ENCODE data around the gene DOCK2. TPM values are rescaled to one million over a fixed set of nuclear protein-coding genes. Genes with fewer than 3 reads are reported as not detected.
A peak's percentile ranks its signal among the peaks of the same experiment; 100 is the strongest.

The DOCK2 gene
- total RNA-seq, 2 donors from 2014 or later, result 32.1 to 40.3 TPM

DNA sequence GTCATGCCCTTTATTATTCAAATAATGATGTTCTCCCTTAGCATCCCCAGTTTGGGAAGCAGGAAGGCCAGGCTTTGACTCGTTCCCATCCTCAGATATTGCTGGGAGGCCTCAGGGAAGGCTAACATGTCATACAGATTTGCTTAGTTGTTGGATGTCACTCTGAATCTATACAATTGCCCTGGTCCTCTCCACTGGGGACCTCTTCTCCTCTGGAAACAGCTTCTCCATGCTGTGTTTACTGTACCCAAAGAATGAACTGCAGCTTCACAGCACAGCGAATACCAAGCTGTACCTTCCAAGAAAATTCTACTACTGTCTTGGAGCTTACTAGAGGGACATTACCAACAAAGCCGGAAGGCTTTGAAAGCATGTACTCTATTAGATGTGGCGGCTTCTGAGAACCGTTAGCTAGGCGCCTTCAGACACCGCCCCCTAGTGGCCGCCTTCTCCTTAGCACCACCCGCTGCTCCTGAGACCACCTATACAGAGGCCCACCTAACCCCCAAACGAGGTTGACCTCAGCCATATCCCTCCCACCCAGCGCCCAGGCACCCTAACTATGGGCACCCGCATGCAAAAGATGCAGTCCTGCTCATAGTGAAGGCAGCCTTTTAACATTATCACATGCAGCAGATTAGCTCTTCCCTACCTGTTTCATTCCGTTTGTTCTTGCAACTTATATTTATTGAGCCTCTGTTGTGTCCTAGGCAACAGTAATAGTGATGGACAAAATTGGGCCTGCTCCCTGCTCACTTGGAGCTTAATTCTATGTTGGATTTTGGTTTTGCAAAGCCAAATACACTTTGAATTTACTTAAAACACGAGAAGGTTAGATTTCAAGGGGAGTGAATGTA is 433.7 kb downstream of the DOCK2 start:
- Histone ChIP-seq H3K27ac (no peak overlapping the region), H3K4me3 (no peak overlapping the region), H3K4me1 (ENCODE audit: control insufficient read depth in 1 of 2, low read depth in 2 of 2) (no peaks in the 10 kb centered on the region), H3K36me3 (no peaks in the 10 kb centered on the region), H3K27me3 (replicated peaks; ENCODE audit: insufficient read depth) (no peaks in the 10 kb centered on the region), H3K9me3 (no peaks in the 10 kb centered on the region)
- ATAC-seq (ENCODE audit: insufficient number of reproducible peaks, low FRiP score, low read depth) (no peak), DNase-seq (ENCODE audit: low spot score) (no peak)
- TF ChIP-seq, protein P1, sequence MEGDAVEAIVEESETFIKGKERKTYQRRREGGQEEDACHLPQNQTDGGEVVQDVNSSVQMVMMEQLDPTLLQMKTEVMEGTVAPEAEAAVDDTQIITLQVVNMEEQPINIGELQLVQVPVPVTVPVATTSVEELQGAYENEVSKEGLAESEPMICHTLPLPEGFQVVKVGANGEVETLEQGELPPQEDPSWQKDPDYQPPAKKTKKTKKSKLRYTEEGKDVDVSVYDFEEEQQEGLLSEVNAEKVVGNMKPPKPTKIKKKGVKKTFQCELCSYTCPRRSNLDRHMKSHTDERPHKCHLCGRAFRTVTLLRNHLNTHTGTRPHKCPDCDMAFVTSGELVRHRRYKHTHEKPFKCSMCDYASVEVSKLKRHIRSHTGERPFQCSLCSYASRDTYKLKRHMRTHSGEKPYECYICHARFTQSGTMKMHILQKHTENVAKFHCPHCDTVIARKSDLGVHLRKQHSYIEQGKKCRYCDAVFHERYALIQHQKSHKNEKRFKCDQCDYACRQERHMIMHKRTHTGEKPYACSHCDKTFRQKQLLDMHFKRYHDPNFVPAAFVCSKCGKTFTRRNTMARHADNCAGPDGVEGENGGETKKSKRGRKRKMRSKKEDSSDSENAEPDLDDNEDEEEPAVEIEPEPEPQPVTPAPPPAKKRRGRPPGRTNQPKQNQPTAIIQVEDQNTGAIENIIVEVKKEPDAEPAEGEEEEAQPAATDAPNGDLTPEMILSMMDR (IDR thresholded peaks at IDR 0.05), result peak; percentile 33

DNA sequence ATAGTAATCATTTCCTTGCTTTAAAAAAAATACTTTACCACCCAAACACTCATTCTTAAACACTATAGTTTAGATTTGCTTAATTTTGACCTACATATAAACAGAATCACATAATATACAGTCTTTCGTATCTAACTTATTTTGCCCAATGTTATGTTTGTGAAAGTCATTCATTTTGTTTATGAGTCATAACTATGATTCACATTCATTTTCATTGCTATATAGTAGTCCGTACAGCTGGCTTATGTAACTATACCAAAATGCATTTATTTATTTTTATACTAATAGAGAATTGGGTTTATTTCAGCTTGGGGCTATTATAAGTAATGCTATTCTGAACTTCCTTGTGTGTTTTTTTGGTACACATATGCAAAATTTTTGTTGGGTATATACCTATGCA is 434.7 kb downstream of the DOCK2 start:
- TF ChIP-seq, protein P1 (IDR thresholded peaks at IDR 0.05), result no peak
- Histone ChIP-seq H3K36me3 (no peaks in the 10 kb centered on the region), H3K27ac (no peak overlapping the region), H3K9me3 (no peaks in the 10 kb centered on the region), H3K27me3 (replicated peaks; ENCODE audit: insufficient read depth) (no peaks in the 10 kb centered on the region), H3K4me1 (ENCODE audit: control insufficient read depth in 1 of 2, low read depth in 2 of 2) (no peaks in the 10 kb centered on the region), H3K4me3 (no peak overlapping the region)
- ATAC-seq (ENCODE audit: insufficient number of reproducible peaks, low FRiP score, low read depth) (no peak), DNase-seq (ENCODE audit: low spot score) (no peak)

DNA sequence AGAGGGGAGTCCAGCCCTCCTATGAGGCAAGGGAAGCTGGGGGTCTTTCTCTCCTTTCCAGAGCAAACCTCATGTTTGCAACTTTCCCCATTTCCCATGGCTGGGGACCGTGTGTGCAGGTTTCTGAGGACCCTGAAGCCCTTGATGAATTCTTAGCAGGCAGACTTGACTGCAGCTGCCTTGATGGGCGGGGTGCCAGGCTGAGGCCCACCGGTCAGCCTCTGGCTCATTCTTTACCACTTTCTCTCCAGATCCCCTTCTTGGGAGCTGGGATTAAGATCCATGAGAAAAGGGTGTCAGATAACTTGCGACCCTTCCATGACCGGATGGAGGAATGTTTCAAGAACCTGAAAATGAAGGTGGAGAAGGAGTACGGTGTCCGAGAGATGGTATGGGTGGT is 438.6 kb downstream of the DOCK2 start:
- ATAC-seq (ENCODE audit: insufficient number of reproducible peaks, low FRiP score, low read depth), result no peak

DNA sequence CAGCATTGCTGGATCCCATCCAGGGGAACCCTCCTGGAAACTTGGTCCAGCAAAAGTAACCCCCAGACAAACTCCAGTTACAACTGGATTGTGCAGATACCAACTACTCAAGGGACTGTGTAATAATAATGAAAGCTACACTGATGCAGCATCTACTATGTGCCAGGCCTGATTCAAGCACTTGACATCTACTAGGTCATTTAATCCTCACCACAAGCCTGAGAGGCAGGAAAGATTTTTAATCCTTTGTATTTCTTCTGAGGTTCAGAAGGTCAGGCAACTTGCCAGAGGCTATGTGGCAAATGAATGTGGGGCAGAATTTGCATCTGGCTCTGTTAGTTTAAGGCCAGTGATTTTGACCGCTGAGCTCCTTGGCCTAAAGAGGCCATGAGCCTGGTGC is 439.1 kb downstream of the DOCK2 start:
- Histone ChIP-seq H3K27ac (no peak overlapping the region), H3K36me3 (no peaks in the 10 kb centered on the region), H3K4me3 (no peak overlapping the region), H3K9me3 (no peaks in the 10 kb centered on the region), H3K4me1 (ENCODE audit: control insufficient read depth in 1 of 2, low read depth in 2 of 2) (no peaks in the 10 kb centered on the region), H3K27me3 (replicated peaks; ENCODE audit: insufficient read depth) (no peaks in the 10 kb centered on the region)
- TF ChIP-seq, protein P1 (IDR thresholded peaks at IDR 0.05), result no peak
- no peak for DNase-seq (ENCODE audit: low spot score)
- ATAC-seq (ENCODE audit: insufficient number of reproducible peaks, low FRiP score, low read depth), result no peak

More for the DNA sequence above, 438.6 kb downstream of the DOCK2 start:
- no peaks in the 10 kb centered on the region for H3K4me1 ChIP-seq (ENCODE audit: control insufficient read depth in 1 of 2, low read depth in 2 of 2)
- TF ChIP-seq, protein P1 (IDR thresholded peaks at IDR 0.05), result no peak
- no peaks in the 10 kb centered on the region for H3K36me3 ChIP-seq
- H3K4me3 ChIP-seq, result no peak overlapping the region
- H3K9me3 ChIP-seq, result no peaks in the 10 kb centered on the region
- no peaks in the 10 kb centered on the region for H3K27me3 ChIP-seq (replicated peaks; ENCODE audit: insufficient read depth)
- DNase-seq (ENCODE audit: low spot score), result no peak
- no peak overlapping the region for H3K27ac ChIP-seq

DNA sequence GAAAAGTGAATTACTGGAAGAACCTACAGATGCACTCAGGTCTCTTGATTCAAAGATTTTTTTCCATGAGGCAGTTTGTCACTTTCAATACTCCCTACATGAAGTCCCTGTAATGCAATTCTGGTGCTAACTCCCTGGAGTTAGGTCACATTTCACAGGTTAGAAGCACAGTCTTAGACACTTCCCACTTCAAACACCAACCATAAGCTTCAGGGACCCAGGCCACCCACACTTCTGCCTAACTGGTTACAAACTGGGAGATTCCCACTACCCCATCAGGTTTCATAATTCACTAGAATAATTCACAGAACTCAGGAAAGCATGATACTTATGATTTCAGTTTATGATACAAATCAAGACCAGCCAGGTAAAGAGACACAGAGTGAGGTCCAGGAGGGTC is 439.7 kb downstream of the DOCK2 start:
- no peaks in the 10 kb centered on the region for H3K27me3 ChIP-seq (replicated peaks; ENCODE audit: insufficient read depth)
- H3K4me1 ChIP-seq (ENCODE audit: control insufficient read depth in 1 of 2, low read depth in 2 of 2), result no peaks in the 10 kb centered on the region
- H3K9me3 ChIP-seq, result no peaks in the 10 kb centered on the region
- no peak overlapping the region for H3K4me3 ChIP-seq
- DNase-seq (ENCODE audit: low spot score), result no peak
- H3K27ac ChIP-seq, result no peak overlapping the region
- ATAC-seq (ENCODE audit: insufficient number of reproducible peaks, low FRiP score, low read depth), result no peak
- no peaks in the 10 kb centered on the region for H3K36me3 ChIP-seq
- TF ChIP-seq, protein P1 (IDR thresholded peaks at IDR 0.05), result no peak
